ENCODE results near the gene TMEM202. TPM values are rescaled to one million over a fixed set of nuclear protein-coding genes. Genes with fewer than 3 reads are reported as not detected.

Gene TMEM202
- total and polyA plus RNA-seq, 2 donors (not counting 3 experiments of a cell fraction or from before 2014, with no cell fraction given) = not detected

DNA sequence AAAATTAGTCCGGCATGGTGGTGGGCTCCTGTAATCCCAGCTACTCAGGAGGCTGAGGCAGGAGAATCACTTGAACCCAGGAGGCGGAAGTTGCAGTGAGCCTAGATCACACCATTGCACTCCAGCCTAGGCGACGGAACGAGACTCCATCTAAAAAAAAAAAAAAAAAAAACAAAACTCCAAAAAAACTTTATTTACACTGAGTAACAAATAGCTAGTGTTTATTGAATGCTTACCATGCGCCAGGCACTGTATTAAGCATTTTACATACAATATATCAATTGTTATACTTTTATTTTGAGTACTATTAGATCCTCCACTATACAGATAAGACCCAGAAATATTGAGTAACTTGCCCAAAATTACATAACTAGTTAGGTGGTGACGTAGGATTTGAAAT lies 58.6 kb downstream of the TMEM202 start:
- Histone ChIP-seq H3K4me1 (ENCODE audit: control insufficient read depth, extremely low read depth, insufficient read depth, low read length) (no peaks in the 10 kb centered on the region), H3K9me1 (replicated peaks; ENCODE audit: control insufficient read depth, extremely low read depth, insufficient read depth, low read length) (no peaks in the 10 kb centered on the region), H2AFZ (ENCODE audit: low read depth, low read length) (no peak overlapping the region), H3K27ac (ENCODE audit: insufficient read depth, low read depth, low read length) (no peak overlapping the region), H4K20me1 (replicated peaks; ENCODE audit: control insufficient read depth, extremely low read depth, insufficient read depth, low read length) (no peaks in the 10 kb centered on the region), H3K79me2 (ENCODE audit: control insufficient read depth, insufficient read depth, low read length) (no peaks in the 10 kb centered on the region), H3K36me3 (ENCODE audit: control insufficient read depth in 2 of 2, extremely low read depth in 1 of 2, insufficient read depth in 2 of 2, low read length in 2 of 2) (no peaks in the 10 kb centered on the region), H3K9ac (replicated peaks; ENCODE audit: extremely low read depth, insufficient read depth, low read length) (no peak overlapping the region), H3K9me3 (replicated peaks; ENCODE audit: control insufficient read depth, insufficient read depth, low read length) (no peaks in the 10 kb centered on the region), H3K4me2 (ENCODE audit: insufficient read depth, low read length) (no peak overlapping the region), H3K4me3 (replicated peaks in 1 of 3; ENCODE audit: insufficient read depth in 1 of 3, low read depth in 1 of 3, low read length in 3 of 3) (no peak overlapping the region), H3K27me3 (ENCODE audit: control insufficient read depth in 2 of 2, insufficient read depth in 2 of 2, low read length in 2 of 2) (peaks cover 0 to 4% of the 10 kb centered on the region in 2 experiments)
- ChIA-PET CTCF (interaction anchor here (1.6 kb wide), 1 partner anchor 143 kb away, joined by 4 read pairs; no protein-coding TSS in a partner anchor), POLR2A (no interaction called here)
- TF ChIP-seq, protein P1, sequence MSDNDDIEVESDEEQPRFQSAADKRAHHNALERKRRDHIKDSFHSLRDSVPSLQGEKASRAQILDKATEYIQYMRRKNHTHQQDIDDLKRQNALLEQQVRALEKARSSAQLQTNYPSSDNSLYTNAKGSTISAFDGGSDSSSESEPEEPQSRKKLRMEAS (IDR thresholded peaks at IDR 0.05; ENCODE audit: insufficient read depth, insufficient read length) = no peak
- TF ChIP-seq FOS (IDR thresholded peaks at IDR 0.05; ENCODE audit: borderline replicate concordance, insufficient read depth, low read length) = no peak
- TF ChIP-seq JUN (IDR thresholded peaks at IDR 0.05; ENCODE audit: borderline replicate concordance, insufficient read depth, insufficient read length, low read depth) = no peak
- TF ChIP-seq MYC (IDR thresholded peaks at IDR 0.05; ENCODE audit: low read depth, low read length) = no peak
- TF ChIP-seq POLR2A (IDR thresholded peaks at IDR 0.05; ENCODE audit: low read depth, low read length) = no peak
- TF ChIP-seq GATA2 (IDR thresholded peaks at IDR 0.05; ENCODE audit: insufficient read depth, insufficient read length, low read depth, low read length) = no peak
- no peak for TF ChIP-seq POLR2AphosphoS5 (IDR thresholded peaks at IDR 0.05; ENCODE audit: insufficient read depth, low read depth, low read length)
- FAIRE-seq (no peak), DNase-seq (ENCODE audit: low read depth, low spot score) (no peak)
- intact Hi-C loops (cut with micrococcal nuclease) (no loop called here), dilution Hi-C loops (cut with MboI; ENCODE audit: extremely low pct_ligation_motif_present, low sequenced_read_pairs) (no loop called here)
- BruUV-seq (replicated peaks) = no TSS peak

Other genes with a start within 250 kb of the TMEM202 start
- gene GRAMD2A, start 200.5 kb upstream of the TMEM202 start, total RNA-seq = 0.23 and 0.29 TPM in 2 replicates
- gene GRAMD2A, start 200.5 kb upstream of the TMEM202 start, polyA plus RNA-seq = 0.08 and 0.22 TPM in 2 replicates
- gene PKM, start 167.1 kb upstream of the TMEM202 start, total RNA-seq = 932 and 968 TPM in 2 replicates
- gene PKM, start 167.1 kb upstream of the TMEM202 start, polyA plus RNA-seq = 613 and 689 TPM in 2 replicates
- 37.4 and 41.1 TPM in 2 replicates for gene PARP6, start 125.8 kb upstream of the TMEM202 start, total RNA-seq
- gene PARP6, start 125.8 kb upstream of the TMEM202 start, polyA plus RNA-seq = 53.3 and 60.0 TPM in 2 replicates
- 0.30 TPM in 1 of 2 replicates, not detected in the other for gene CELF6, start 78.1 kb upstream of the TMEM202 start, total RNA-seq
- 0.17 and 0.22 TPM in 2 replicates for gene CELF6, start 78.1 kb upstream of the TMEM202 start, polyA plus RNA-seq
- gene HEXA, start 22.3 kb upstream of the TMEM202 start, total RNA-seq = 100 and 108 TPM in 2 replicates
- gene HEXA, start 22.3 kb upstream of the TMEM202 start, polyA plus RNA-seq = 189 and 212 TPM in 2 replicates
- gene ARIH1, start 76.0 kb downstream of the TMEM202 start, total RNA-seq = 137 and 144 TPM in 2 replicates
- 22.0 and 25.1 TPM in 2 replicates for gene ARIH1, start 76.0 kb downstream of the TMEM202 start, polyA plus RNA-seq